ENCODE measurements around the gene MLH3. TPM values are rescaled to one million over a fixed set of nuclear protein-coding genes. Genes with fewer than 3 reads are reported as not detected.

Gene MLH3
- total RNA-seq, 2 donors from 2014 or later: 16.1 to 19.1 TPM

- Histone ChIP-seq H3K4me3 (no peak overlapping the region), H3K9me3 (no peaks in the 10 kb centered on the region), H3K36me3 (peaks cover 39% of the 10 kb centered on the region), H3K4me1 (peaks cover 0 to 4% of the 10 kb centered on the region in 2 donors), H3K27ac (no peak overlapping the region), H3K27me3 (no peaks in the 10 kb centered on the region)
- TF ChIP-seq, protein P1, sequence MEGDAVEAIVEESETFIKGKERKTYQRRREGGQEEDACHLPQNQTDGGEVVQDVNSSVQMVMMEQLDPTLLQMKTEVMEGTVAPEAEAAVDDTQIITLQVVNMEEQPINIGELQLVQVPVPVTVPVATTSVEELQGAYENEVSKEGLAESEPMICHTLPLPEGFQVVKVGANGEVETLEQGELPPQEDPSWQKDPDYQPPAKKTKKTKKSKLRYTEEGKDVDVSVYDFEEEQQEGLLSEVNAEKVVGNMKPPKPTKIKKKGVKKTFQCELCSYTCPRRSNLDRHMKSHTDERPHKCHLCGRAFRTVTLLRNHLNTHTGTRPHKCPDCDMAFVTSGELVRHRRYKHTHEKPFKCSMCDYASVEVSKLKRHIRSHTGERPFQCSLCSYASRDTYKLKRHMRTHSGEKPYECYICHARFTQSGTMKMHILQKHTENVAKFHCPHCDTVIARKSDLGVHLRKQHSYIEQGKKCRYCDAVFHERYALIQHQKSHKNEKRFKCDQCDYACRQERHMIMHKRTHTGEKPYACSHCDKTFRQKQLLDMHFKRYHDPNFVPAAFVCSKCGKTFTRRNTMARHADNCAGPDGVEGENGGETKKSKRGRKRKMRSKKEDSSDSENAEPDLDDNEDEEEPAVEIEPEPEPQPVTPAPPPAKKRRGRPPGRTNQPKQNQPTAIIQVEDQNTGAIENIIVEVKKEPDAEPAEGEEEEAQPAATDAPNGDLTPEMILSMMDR (IDR thresholded peaks at IDR 0.05): no peak
- DNase-seq (ENCODE audit: low spot score): no peak
These were observed 9.7 kb downstream of the MLH3 start for GRCh38 chr14:75041613-75042012.

DNA sequence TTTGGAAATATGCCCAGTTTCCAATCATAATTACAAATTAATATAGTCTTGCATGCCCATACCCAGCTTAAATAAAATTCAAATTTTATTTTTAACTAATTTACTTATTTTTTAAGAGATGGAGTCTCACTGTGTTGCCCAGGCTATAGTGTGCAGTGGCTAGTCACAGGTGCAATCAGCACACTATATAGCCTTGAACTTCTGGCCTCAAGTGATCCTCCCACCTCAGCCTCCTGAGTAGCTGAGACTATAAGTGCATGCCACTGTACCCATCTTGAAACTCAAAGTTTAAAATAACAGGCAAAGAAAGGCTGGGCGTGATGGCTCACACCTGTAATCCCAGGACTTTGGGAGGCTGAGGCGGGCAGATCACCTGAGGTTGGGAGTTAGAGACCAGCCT, 10.3 kb downstream of the MLH3 start:
- Histone ChIP-seq H3K27ac (no peak overlapping the region), H3K36me3 (peaks cover 39% of the 10 kb centered on the region), H3K4me1 (peaks cover 0 to 4% of the 10 kb centered on the region in 2 donors), H3K9me3 (no peaks in the 10 kb centered on the region), H3K4me3 (no peak overlapping the region), H3K27me3 (no peaks in the 10 kb centered on the region)
- TF ChIP-seq, protein P1 (IDR thresholded peaks at IDR 0.05): no peak
- no peak for DNase-seq (ENCODE audit: low spot score)

GRCh38 chr14:75040507-75040906, 10.8 kb downstream of the MLH3 start:
- TF ChIP-seq, protein P1 (IDR thresholded peaks at IDR 0.05): no peak
- Histone ChIP-seq H3K27ac (no peak overlapping the region), H3K9me3 (no peaks in the 10 kb centered on the region), H3K27me3 (no peaks in the 10 kb centered on the region), H3K4me1 (peaks cover 0 to 4% of the 10 kb centered on the region in 2 donors), H3K4me3 (no peak overlapping the region), H3K36me3 (peaks cover 39% of the 10 kb centered on the region)
- no peak for DNase-seq (ENCODE audit: low spot score)

DNA sequence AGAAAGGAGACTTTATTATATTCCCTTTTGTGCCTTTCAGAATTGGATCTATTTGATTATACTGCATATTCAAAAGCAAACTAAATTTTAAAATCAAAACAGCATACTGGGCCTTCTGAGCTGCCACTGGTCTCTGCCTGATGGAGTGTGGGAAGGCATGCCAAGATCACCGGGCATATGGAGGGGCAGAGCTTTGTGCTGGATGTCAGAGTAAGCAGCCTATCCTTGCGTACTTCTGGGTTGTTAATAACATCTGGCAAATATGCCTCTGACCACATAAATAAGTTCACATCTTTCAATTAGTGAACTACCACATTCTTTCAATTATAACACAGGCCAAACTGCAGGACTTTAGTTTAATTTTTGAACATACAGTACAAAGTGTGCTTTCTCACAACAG, 18.3 kb downstream of the MLH3 start:
- H3K27me3 ChIP-seq: no peaks in the 10 kb centered on the region
- no peaks in the 10 kb centered on the region for H3K9me3 ChIP-seq
- H3K4me1 ChIP-seq: no peaks in the 10 kb centered on the region
- H3K27ac ChIP-seq: no peak overlapping the region
- DNase-seq (ENCODE audit: low spot score): no peak
- peaks cover 60% of the 10 kb centered on the region for H3K36me3 ChIP-seq
- TF ChIP-seq, protein P1 (IDR thresholded peaks at IDR 0.05): no peak
- no peak overlapping the region for H3K4me3 ChIP-seq

DNA sequence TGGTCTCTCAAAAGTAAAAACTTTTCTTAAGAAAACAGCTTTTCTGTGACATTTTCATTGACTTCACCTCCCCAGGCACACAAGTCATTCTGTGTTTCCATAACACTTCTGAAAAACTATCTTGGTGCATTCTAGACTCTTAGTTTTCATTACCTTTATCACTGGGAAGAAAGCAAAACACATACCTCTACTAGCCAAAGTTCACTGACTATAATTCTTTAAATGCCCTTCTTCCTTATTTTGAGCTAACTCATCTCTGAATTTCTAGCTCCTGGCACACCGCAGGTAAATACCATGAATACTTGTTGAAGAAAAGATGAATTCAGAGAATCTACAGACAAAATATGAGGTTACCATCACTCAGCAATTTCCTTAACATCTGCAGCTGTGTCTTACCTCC, 21.1 kb downstream of the MLH3 start:
- Histone ChIP-seq H3K27me3 (no peaks in the 10 kb centered on the region), H3K36me3 (peaks cover 59% of the 10 kb centered on the region), H3K27ac (no peak overlapping the region), H3K9me3 (no peaks in the 10 kb centered on the region), H3K4me3 (no peak overlapping the region), H3K4me1 (no peaks in the 10 kb centered on the region)
- DNase-seq (ENCODE audit: low spot score): no peak
- TF ChIP-seq, protein P1 (IDR thresholded peaks at IDR 0.05): no peak

GRCh38 chr14:75025876-75026275, 25.4 kb downstream of the MLH3 start:
- Histone ChIP-seq H3K4me1 (peaks cover 0 to 8% of the 10 kb centered on the region in 2 donors), H3K27ac (no peak overlapping the region), H3K27me3 (no peaks in the 10 kb centered on the region), H3K9me3 (no peaks in the 10 kb centered on the region), H3K4me3 (no peak overlapping the region), H3K36me3 (peaks cover 24% of the 10 kb centered on the region)
- no peak for DNase-seq (ENCODE audit: low spot score)
- TF ChIP-seq, protein P1 (IDR thresholded peaks at IDR 0.05): no peak

Measured in right atrium auricular region (tissue), 2 donors.